ENCODE data around the gene BBS5.
"Not testable (repeated sequence)": the region's sequence is repeated elsewhere in the genome, so short reads cannot be mapped to it uniquely, and the experiment has no call there.

Gene BBS5

GRCh38 chr2:169509955-169510354 lies 30.7 kb downstream of the BBS5 start:
- H3K27ac Mint-ChIP-seq = no peak overlapping the region
- no peak overlapping the region for H3K4me3 Mint-ChIP-seq
- H3K9me3 Mint-ChIP-seq (ENCODE audit: low read depth) = no peaks in the 10 kb centered on the region
- no peaks in the 10 kb centered on the region for H3K27me3 Mint-ChIP-seq
- H3K36me3 Mint-ChIP-seq = peaks cover 2% of the 10 kb centered on the region
- no peaks in the 10 kb centered on the region for H3K4me1 Mint-ChIP-seq (ENCODE audit: low read depth)

GRCh38 chr2:169510496-169510895 lies 31.2 kb downstream of the BBS5 start:
- H3K9me3 Mint-ChIP-seq (ENCODE audit: low read depth) = no peaks in the 10 kb centered on the region
- peaks cover 2% of the 10 kb centered on the region for H3K36me3 Mint-ChIP-seq
- H3K27me3 Mint-ChIP-seq = no peaks in the 10 kb centered on the region
- H3K27ac Mint-ChIP-seq = no peak overlapping the region
- no peaks in the 10 kb centered on the region for H3K4me1 Mint-ChIP-seq (ENCODE audit: low read depth)
- no peak overlapping the region for H3K4me3 Mint-ChIP-seq

DNA sequence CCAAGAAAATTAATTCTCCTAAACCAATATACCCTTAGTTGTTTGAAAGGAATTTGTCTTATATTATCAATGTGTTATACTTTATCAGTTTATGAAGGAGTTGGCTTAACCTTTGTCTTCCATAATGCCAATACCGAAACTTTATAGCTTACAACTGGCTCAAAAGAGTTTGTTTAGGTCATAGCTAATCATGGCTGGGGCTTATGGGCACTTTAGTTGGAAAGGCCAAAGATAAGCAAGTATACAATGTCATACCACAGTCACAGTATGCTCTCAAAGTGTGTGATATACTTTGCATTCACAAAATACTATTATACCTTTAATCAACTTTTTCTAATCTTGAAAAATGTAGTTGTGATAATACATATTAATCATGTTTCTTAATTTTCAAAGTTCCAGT lies 32.5 kb downstream of the BBS5 start:
- peaks cover 2% of the 10 kb centered on the region for H3K36me3 Mint-ChIP-seq
- no peaks in the 10 kb centered on the region for H3K4me1 Mint-ChIP-seq (ENCODE audit: low read depth)
- H3K27me3 Mint-ChIP-seq = no peaks in the 10 kb centered on the region
- H3K27ac Mint-ChIP-seq = no peak overlapping the region
- no peaks in the 10 kb centered on the region for H3K9me3 Mint-ChIP-seq (ENCODE audit: low read depth)
- H3K4me3 Mint-ChIP-seq = no peak overlapping the region

DNA sequence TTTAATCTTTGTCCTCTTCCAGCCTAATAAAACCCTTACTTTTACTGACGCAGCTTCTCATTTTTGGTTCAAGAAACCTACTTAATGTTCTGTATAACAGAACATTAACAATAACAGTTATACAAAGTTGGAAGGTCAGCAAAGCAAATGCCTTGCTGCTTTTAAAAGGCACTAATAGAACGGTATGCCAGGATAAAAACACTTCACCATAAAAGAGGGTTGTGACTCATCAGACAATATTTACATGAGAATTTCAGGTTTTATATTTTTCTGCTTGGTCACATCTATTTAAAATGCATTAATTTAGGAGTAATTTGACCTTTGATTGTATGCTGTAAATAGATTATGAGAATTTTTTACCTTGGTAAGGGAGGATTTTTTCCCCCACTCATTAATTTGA lies 33.2 kb downstream of the BBS5 start:
- Mint-ChIP-seq H3K9me3 (ENCODE audit: low read depth) (no peaks in the 10 kb centered on the region), H3K36me3 (peaks cover 2% of the 10 kb centered on the region), H3K27ac (no peak overlapping the region), H3K27me3 (no peaks in the 10 kb centered on the region), H3K4me3 (no peak overlapping the region), H3K4me1 (ENCODE audit: low read depth) (no peaks in the 10 kb centered on the region)

DNA sequence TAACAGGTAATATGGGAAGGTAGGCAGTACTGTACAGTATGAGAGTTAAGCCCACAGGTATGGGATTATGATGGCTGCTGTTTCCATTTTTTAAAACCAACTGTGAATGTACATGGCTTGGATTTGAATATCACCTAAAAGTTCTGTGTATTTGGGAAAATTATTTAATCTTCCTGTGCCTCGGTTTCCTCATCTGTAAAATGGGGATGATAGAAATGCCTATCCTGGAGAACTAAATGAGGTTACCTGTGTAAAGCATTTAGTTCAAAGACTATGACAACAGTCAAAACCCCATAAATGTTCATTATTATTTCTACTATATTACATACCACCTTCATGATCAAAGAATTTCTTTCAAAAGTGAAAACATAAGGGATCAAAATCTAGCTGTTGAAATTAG lies 33.8 kb downstream of the BBS5 start:
- Mint-ChIP-seq H3K27ac (no peak overlapping the region), H3K4me1 (ENCODE audit: low read depth) (no peaks in the 10 kb centered on the region), H3K9me3 (ENCODE audit: low read depth) (no peaks in the 10 kb centered on the region), H3K36me3 (peaks cover under 1% of the 10 kb centered on the region), H3K27me3 (no peaks in the 10 kb centered on the region), H3K4me3 (no peak overlapping the region)

- Mint-ChIP-seq H3K4me1 (ENCODE audit: low read depth) (no peaks in the 10 kb centered on the region), H3K27me3 (no peaks in the 10 kb centered on the region), H3K4me3 (no peak overlapping the region), H3K27ac (no peak overlapping the region), H3K9me3 (ENCODE audit: low read depth) (no peaks in the 10 kb centered on the region), H3K36me3 (no peaks in the 10 kb centered on the region)
These were observed 34.6 kb downstream of the BBS5 start for GRCh38 chr2:169513926-169514325.

- H3K36me3 Mint-ChIP-seq; H3K27ac Mint-ChIP-seq; H3K4me1 Mint-ChIP-seq (ENCODE audit: low read depth); H3K9me3 Mint-ChIP-seq (ENCODE audit: low read depth); H3K27me3 Mint-ChIP-seq; H3K4me3 Mint-ChIP-seq: not testable (repeated sequence)
These were observed 35.5 kb downstream of the BBS5 start for GRCh38 chr2:169514758-169515157.

DNA sequence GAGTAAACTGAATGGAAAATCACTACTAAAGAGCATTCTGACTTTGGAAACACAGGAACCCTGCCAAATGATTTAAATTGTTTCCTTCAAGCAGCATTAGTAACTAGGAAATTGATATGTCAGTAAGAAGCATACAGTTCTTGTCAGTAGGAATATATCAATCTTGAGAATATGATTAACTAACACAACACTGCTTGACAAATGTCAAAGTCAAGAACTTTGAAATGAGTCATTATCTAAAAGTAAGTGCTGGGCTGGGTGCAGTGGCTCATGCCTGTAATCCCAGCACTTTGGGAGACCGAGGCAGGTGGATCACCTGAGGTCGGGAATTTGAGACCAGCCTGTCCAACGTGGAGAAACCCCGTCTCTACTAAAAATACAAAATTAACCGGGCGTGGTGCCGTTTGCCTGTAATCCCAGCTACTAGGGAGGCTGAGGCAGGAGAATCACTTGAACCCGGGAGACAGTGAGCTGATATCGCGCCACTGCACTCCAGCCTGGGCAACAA lies 37.2 kb downstream of the BBS5 start:
- H3K9me3 Mint-ChIP-seq (ENCODE audit: low read depth); H3K4me3 Mint-ChIP-seq; H3K4me1 Mint-ChIP-seq (ENCODE audit: low read depth); H3K36me3 Mint-ChIP-seq; H3K27me3 Mint-ChIP-seq; H3K27ac Mint-ChIP-seq: not testable (repeated sequence)

- H3K4me1 Mint-ChIP-seq (ENCODE audit: low read depth) = no peaks in the 10 kb centered on the region
- no peaks in the 10 kb centered on the region for H3K36me3 Mint-ChIP-seq
- H3K27me3 Mint-ChIP-seq = no peaks in the 10 kb centered on the region
- H3K4me3 Mint-ChIP-seq = no peak overlapping the region
- H3K9me3 Mint-ChIP-seq (ENCODE audit: low read depth) = no peaks in the 10 kb centered on the region
- no peak overlapping the region for H3K27ac Mint-ChIP-seq
These were observed 41.6 kb downstream of the BBS5 start for GRCh38 chr2:169520896-169521295.

DNA sequence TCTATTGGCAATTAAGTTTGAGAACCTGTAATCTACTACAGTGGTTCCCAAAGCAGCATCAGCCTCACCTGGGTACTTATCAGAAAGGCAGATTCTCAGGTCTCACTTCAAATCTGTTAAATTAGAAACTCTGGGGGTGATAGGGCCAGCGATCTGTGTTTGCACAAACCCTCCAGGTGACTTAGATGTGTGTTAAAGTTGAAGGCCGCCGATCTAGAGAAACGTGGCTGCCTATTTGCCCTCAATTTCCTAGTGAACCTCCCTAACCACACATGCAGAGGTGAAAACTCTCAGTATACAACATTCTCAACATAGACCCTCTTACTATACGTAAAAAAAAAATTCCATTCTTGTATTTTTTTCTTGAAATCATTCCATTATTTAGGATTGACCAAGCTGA lies 44.4 kb downstream of the BBS5 start:
- Mint-ChIP-seq H3K4me3 (no peak overlapping the region), H3K36me3 (peaks cover 2% of the 10 kb centered on the region), H3K27me3 (no peaks in the 10 kb centered on the region), H3K9me3 (ENCODE audit: low read depth) (no peaks in the 10 kb centered on the region), H3K4me1 (ENCODE audit: low read depth) (no peaks in the 10 kb centered on the region), H3K27ac (no peak overlapping the region)

GRCh38 chr2:169525434-169525833 lies 46.1 kb downstream of the BBS5 start:
- H3K9me3 Mint-ChIP-seq (ENCODE audit: low read depth) = no peaks in the 10 kb centered on the region
- H3K4me3 Mint-ChIP-seq = no peak overlapping the region
- no peaks in the 10 kb centered on the region for H3K4me1 Mint-ChIP-seq (ENCODE audit: low read depth)
- peaks cover 2% of the 10 kb centered on the region for H3K36me3 Mint-ChIP-seq
- H3K27ac Mint-ChIP-seq = no peak overlapping the region
- H3K27me3 Mint-ChIP-seq = no peaks in the 10 kb centered on the region

- peaks cover 2% of the 10 kb centered on the region for H3K36me3 Mint-ChIP-seq
- H3K4me1 Mint-ChIP-seq (ENCODE audit: low read depth) = no peaks in the 10 kb centered on the region
- no peaks in the 10 kb centered on the region for H3K27me3 Mint-ChIP-seq
- H3K27ac Mint-ChIP-seq = no peak overlapping the region
- no peak overlapping the region for H3K4me3 Mint-ChIP-seq
- H3K9me3 Mint-ChIP-seq (ENCODE audit: low read depth) = no peaks in the 10 kb centered on the region
These were observed 47.2 kb downstream of the BBS5 start for GRCh38 chr2:169526451-169526850.

DNA sequence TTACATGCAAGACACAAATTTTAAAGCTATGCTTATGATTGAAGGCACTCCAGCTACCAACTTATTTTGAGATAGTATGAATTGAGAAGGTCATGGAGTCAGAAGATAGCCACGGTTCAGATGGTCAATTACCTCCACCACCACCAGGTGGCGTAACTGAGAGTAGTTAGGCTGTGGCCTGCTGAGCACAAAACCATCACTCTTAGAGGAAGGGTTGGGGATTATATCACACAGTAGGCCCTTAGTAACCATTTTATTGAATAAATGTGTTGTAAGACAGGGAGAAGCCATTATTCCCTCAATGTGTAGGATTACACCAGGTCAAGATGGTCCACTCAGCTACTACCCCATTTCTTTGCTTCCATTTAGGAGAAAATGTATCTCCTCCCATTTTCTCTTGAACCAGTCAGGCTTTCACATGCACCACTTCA lies 49.0 kb downstream of the BBS5 start:
- no peak overlapping the region for H3K27ac Mint-ChIP-seq
- H3K4me1 Mint-ChIP-seq (ENCODE audit: low read depth) = no peaks in the 10 kb centered on the region
- H3K9me3 Mint-ChIP-seq (ENCODE audit: low read depth) = no peaks in the 10 kb centered on the region
- H3K27me3 Mint-ChIP-seq = no peaks in the 10 kb centered on the region
- no peak overlapping the region for H3K4me3 Mint-ChIP-seq
- peaks cover 2% of the 10 kb centered on the region for H3K36me3 Mint-ChIP-seq

DNA sequence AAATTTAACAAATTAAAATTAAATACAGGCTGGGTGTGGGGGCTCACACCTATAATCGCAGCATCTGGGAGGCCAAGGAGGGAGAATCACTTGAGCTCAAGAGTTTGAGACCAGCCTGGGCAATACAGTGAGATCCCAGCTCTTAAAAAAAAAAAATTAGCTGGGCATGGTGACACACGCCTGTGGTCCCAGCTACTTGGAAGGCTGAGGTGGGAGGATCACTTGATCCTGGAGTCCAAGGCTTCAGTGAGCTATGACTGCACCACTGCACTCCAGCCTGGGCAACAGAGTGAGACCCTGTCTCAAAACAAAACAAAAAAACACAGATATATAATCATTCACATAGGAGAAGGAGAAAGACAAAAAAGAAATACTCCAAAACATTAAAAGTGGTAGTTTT lies 60.2 kb downstream of the BBS5 start:
- not testable (repeated sequence) for H3K27ac Mint-ChIP-seq; H3K27me3 Mint-ChIP-seq; H3K36me3 Mint-ChIP-seq; H3K4me3 Mint-ChIP-seq; H3K9me3 Mint-ChIP-seq (ENCODE audit: low read depth); H3K4me1 Mint-ChIP-seq (ENCODE audit: low read depth)

GRCh38 chr2:169540146-169540545 lies 60.9 kb downstream of the BBS5 start:
- Mint-ChIP-seq H3K36me3 (peaks cover 10% of the 10 kb centered on the region), H3K4me3 (no peak overlapping the region), H3K27me3 (no peaks in the 10 kb centered on the region), H3K9me3 (ENCODE audit: low read depth) (no peaks in the 10 kb centered on the region), H3K4me1 (ENCODE audit: low read depth) (no peaks in the 10 kb centered on the region), H3K27ac (no peak overlapping the region)

DNA sequence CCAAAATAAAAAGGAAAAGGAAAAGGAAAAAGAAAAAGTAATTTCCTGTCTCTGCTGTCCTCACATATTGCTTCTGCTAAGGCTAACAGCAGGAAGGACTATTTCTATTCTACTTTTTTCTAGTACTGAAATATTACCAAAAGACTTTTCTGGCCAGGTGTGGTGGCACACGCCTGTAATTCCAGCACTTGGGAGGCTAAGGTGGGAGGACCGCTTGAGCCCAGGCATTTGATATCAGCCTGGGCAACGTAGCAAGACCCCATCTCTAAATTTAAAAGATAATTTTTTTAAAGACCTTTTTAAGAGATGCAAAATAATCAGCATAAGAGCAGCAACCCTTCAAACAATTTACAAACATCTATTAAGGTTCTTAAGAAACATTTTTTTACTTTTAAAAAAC lies 63.1 kb downstream of the BBS5 start:
- H3K36me3 Mint-ChIP-seq = peaks cover 11% of the 10 kb centered on the region
- H3K27me3 Mint-ChIP-seq = no peaks in the 10 kb centered on the region
- peaks cover 2% of the 10 kb centered on the region for H3K4me1 Mint-ChIP-seq (ENCODE audit: low read depth)
- H3K9me3 Mint-ChIP-seq (ENCODE audit: low read depth) = no peaks in the 10 kb centered on the region
- H3K4me3 Mint-ChIP-seq = no peak overlapping the region
- H3K27ac Mint-ChIP-seq = no peak overlapping the region

GRCh38 chr2:169546756-169547155 lies 67.5 kb downstream of the BBS5 start:
- Mint-ChIP-seq H3K27ac (no peak overlapping the region), H3K4me3 (no peak overlapping the region), H3K4me1 (ENCODE audit: low read depth) (peaks cover 2% of the 10 kb centered on the region), H3K9me3 (ENCODE audit: low read depth) (no peaks in the 10 kb centered on the region), H3K36me3 (peaks cover 9% of the 10 kb centered on the region), H3K27me3 (no peaks in the 10 kb centered on the region)
